Effector memory CD8-positive, alpha-beta T cell (primary cell): ENCODE measurements around the gene LRFN2.

Experiments
- ATAC-seq: fragments of 150-1000 bp; cut with Tn5 transposase; replicated peaks from 2 replicates; pipeline ENCODE4 v1.10.0; 2021; ENCODE audit warnings: mild to moderate bottlenecking, moderate library complexity
- DNase-seq, 3 experiments: peaks; one replicate each; pipeline ENCODE4 v3.0.0; 2021
- H3K27ac Mint-ChIP-seq, 2 donors: one replicate each; pipeline ENCODE4 v1.8.0; 2022; ENCODE audit warnings: mild to moderate bottlenecking in 2 of 2, mixed read lengths in 2 of 2, moderate library complexity in 2 of 2
- H3K27me3 Mint-ChIP-seq, 2 donors: one replicate each; pipeline ENCODE4 v1.8.0; 2022; ENCODE audit warnings: mixed read lengths in 2 of 2
- H3K36me3 Mint-ChIP-seq: one replicate; pipeline ENCODE4 v1.8.0; 2022; ENCODE audit warnings: mild to moderate bottlenecking, moderate library complexity, mixed read lengths; ENCODE audit not compliant: insufficient read depth
- H3K4me1 Mint-ChIP-seq, 2 donors: one replicate each; pipeline ENCODE4 v1.8.0; 2022; ENCODE audit warnings: low read depth in 2 of 2, mixed read lengths in 2 of 2
- H3K4me3 Mint-ChIP-seq, 2 donors: one replicate each; pipeline ENCODE4 v1.8.0; 2022; ENCODE audit warnings: mild to moderate bottlenecking in 2 of 2, mixed read lengths in 2 of 2, moderate library complexity in 2 of 2
- H3K9me3 Mint-ChIP-seq, 2 donors: one replicate each; pipeline ENCODE4 v1.8.0; 2022; ENCODE audit warnings: mixed read lengths in 2 of 2

Gene LRFN2

DNA sequence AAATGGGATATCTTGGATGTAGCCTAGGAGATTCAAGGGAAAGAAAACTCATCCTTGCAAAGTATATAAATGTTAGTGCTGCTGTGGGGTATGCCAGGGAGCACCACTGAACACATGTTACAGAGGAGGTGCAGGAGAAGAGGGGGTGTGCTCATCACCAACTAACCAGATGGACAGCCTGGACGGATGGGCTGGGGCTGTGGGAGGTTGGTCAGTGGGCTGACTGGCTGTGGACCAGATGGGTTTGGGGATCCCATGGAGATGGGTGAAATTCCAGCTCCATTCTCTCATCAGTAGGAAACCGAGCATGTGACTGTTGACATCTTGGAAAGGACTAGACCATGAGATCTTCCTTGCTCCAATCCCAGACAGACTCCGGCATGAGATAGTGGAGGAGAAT lies 201.0 kb downstream of the LRFN2 start:
- peaks cover 14 to 24% of the 10 kb centered on the region in 2 donors for H3K27me3 Mint-ChIP-seq
- no peak overlapping the region for H3K4me3 Mint-ChIP-seq
- H3K27ac Mint-ChIP-seq, result peak overlapping the region in 1 of 2 donors; percentile 25
- H3K4me1 Mint-ChIP-seq, result peaks cover 11 to 22% of the 10 kb centered on the region in 2 donors
- no peak for ATAC-seq
- peaks cover 2% of the 10 kb centered on the region for H3K36me3 Mint-ChIP-seq
- H3K9me3 Mint-ChIP-seq, result no peaks in the 10 kb centered on the region
- no peak for DNase-seq

DNA sequence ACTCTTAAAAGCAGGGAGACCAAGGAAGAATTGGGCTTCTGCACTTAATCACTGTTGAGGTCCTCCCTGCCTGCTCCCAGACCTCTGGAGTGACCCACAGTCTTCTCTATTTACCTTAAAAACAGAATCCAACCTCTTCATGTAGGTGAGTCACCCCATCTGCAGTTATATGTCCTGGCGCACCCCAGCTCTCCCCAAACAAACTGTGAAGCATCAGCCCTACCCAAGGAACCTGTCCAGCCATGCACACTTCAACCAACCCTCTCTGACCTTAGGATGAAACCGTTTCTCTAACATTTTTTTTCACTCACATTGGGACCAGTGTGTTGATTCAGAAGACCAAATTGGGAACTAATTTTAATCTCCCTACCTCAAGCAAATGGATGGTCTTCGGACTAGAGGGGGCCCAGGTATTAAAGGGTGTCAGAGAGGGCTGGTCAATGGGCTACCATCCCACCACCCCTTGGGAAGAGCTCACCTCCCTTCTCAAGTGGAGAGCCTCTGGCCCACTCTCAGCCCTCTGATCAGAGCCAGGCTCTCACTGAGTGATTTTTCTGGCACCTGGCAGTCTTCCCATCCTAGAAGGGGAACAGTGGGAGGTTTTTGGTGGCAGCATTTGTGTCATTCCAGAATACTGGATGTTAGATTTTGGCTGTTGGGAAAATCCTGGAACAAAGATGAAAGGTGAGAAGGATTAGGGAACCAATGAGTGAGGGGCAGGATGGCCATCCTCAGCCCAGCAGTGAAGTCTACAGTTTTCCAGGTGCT lies 203.6 kb downstream of the LRFN2 start:
- H3K27ac Mint-ChIP-seq, result no peak overlapping the region
- H3K27me3 Mint-ChIP-seq, result peaks cover 0 to 10% of the 10 kb centered on the region in 2 donors
- no peaks in the 10 kb centered on the region for H3K9me3 Mint-ChIP-seq
- peaks cover 2% of the 10 kb centered on the region for H3K36me3 Mint-ChIP-seq
- ATAC-seq (no peak), DNase-seq (no peak)
- H3K4me1 Mint-ChIP-seq, result peaks cover 4% of the 10 kb centered on the region in 2 donors
- H3K4me3 Mint-ChIP-seq, result no peak overlapping the region

DNA sequence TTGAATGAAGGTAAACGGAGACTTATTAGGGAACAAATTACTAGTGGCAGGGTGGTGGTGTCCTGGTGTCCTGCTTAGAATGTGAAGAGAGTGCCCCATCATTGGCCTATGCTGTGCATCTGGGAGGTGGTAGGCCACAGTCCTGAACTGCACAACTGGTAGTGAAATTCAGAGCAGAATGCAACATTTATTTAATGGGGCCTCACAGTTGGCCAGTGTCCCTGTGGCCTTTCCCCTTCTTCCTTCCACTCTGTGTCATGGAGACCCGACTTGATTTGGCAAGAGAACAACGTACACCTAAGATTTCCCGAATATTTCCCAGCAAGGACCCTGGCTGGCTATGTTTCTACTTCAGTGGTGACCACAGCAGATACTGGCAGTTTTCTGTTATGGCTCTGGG lies 206.9 kb downstream of the LRFN2 start:
- DNase-seq (no peak), ATAC-seq (no peak)
- no peaks in the 10 kb centered on the region for H3K9me3 Mint-ChIP-seq
- no peaks in the 10 kb centered on the region for H3K36me3 Mint-ChIP-seq
- H3K4me3 Mint-ChIP-seq, result no peak overlapping the region
- H3K27ac Mint-ChIP-seq, result peak overlapping the region in 1 of 2 donors; percentile 21
- H3K27me3 Mint-ChIP-seq, result no peaks in the 10 kb centered on the region
- peaks cover 5 to 16% of the 10 kb centered on the region in 2 donors for H3K4me1 Mint-ChIP-seq

DNA sequence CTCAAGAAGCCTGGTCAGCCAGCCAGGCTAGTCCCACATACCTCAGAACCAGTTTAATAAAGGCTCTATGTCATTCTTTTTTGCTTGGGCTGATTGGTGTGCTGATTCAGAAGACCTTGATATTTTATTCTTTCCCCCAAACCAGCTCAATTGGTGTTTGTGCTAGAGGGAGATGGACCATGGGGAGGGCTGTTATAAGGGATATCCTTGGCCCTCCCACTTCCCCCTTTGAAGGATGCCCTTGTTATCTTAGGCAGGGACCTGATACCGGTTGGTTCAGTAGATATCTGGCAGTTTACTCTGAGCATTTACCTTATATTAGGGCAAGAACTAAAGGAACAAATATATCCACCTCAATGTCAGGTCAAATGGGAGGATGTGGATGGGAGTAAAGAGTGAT lies 207.4 kb downstream of the LRFN2 start:
- Mint-ChIP-seq H3K27me3 (no peaks in the 10 kb centered on the region), H3K4me3 (no peak overlapping the region), H3K4me1 (peaks cover 5 to 18% of the 10 kb centered on the region in 2 donors), H3K36me3 (no peaks in the 10 kb centered on the region), H3K27ac (peak overlapping the region in 1 of 2 donors; percentile 21), H3K9me3 (no peaks in the 10 kb centered on the region)
- ATAC-seq (no peak), DNase-seq (no peak)

DNA sequence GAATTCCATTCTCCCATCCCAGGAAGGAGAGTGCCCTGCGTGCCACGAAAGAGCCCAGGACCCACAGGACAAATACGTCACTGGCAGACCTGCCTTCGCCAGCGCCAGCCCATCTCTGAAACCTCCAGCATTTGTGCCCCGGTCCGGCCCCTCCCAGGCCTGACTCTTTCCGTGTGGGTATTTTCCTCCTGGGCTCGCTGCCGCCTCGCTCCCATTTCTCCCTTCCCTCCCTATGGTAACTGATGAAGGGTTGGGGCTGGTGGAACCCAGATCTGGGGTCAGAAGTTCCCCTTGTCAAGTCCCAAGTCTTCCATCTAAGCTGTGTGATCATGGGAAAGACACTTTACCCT lies 208.5 kb downstream of the LRFN2 start:
- ATAC-seq, result no peak
- Mint-ChIP-seq H3K9me3 (no peaks in the 10 kb centered on the region), H3K36me3 (no peaks in the 10 kb centered on the region), H3K27me3 (no peaks in the 10 kb centered on the region), H3K4me1 (peaks cover 5 to 18% of the 10 kb centered on the region in 2 donors), H3K27ac (no peak overlapping the region), H3K4me3 (no peak overlapping the region)
- DNase-seq, result no peak

DNA sequence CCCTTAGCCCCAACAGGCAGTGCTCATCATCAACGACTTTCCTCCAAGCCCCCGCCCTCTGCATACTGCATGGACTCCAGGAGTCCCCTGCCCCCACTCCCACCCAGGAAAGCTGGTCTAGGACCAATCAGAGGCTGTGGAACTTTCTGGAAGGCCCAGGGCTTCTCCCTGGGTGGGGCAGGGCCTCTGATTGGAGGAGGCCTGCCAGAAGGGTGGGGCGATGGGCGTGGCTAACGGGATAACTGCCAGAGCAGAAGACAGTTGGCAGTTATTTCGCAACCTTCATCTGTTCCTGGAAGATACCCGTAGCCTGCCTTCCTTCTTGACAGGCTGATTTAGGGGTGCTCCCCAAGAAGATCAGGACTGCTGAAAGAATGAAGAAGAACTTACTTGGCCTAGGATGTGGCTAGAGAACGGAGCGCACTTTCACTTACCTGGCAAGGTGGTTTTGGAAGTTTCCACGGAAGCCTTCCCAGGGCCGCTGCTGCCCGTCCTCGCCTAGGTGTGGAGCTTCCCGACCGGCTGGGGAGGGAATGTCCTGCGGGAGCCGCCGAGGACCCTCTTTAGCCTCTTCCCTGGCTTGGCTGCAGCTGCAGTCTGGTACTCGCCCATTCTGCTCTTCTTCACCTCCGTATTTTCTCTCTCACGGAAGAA lies 209.0 kb downstream of the LRFN2 start:
- no peaks in the 10 kb centered on the region for H3K9me3 Mint-ChIP-seq
- H3K27me3 Mint-ChIP-seq, result no peaks in the 10 kb centered on the region
- no peak overlapping the region for H3K27ac Mint-ChIP-seq
- H3K4me1 Mint-ChIP-seq, result peaks cover 5 to 18% of the 10 kb centered on the region in 2 donors
- H3K36me3 Mint-ChIP-seq, result no peaks in the 10 kb centered on the region
- ATAC-seq (no peak), DNase-seq (no peak)
- H3K4me3 Mint-ChIP-seq, result no peak overlapping the region

DNA sequence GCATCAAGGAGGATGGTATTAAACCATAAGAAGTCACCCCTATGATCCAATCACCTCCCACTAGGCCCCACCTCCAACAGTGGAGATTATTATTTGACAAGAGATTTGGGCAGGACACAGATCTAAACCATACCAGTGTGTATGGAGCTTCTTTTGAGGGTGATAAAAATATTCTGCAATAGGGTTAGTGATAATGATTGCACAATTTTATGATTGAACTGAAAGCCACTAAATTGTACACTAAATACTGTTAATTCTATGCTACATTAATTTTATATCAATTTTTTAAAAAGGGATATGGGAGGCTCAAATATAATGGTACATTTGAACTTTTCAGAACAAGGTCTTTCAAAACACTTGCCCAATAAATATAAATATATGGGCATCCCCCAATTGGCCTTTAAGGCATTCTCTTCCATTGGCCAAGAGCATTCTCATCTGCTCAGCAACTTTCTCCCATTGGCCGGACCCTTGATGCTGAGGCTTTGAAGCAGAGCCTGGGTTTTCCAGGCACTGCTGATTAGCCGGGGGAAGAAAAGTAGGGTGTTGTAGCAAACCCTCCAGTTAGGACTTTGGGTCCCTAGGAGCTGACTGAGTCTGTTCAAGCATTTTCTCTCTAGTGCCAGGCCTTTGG lies 209.9 kb downstream of the LRFN2 start:
- no peaks in the 10 kb centered on the region for H3K9me3 Mint-ChIP-seq
- peak overlapping the region in 1 of 2 donors; percentile 78 for H3K27ac Mint-ChIP-seq
- H3K36me3 Mint-ChIP-seq, result no peaks in the 10 kb centered on the region
- H3K4me3 Mint-ChIP-seq, result no peak overlapping the region
- H3K27me3 Mint-ChIP-seq, result no peaks in the 10 kb centered on the region
- ATAC-seq (no peak), DNase-seq (no peak)
- H3K4me1 Mint-ChIP-seq, result peaks cover 5 to 18% of the 10 kb centered on the region in 2 donors

DNA sequence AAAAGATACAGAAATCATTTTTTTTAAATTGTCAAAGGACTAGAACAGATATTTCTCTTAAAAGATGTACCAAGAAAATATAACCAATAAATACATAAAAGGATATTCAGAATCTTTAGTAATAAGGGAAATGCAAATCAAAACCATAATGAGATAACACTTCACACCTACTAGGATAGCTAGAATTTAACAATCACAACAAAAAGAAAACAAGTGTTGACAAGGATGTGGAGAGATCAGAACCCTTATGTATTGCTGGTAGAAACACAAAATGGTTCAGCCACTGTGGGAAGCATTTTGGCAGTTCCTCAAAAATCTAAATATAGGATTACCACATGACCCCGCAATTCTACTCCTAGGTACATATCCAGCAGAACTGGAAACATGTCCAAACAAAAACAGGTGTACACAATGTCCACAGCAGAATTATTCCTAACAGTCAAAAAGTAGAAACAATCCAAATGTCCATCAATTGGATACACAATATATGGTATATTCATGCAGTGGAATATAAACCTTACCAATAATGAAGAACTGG lies 211.0 kb downstream of the LRFN2 start:
- Mint-ChIP-seq H3K4me1 (peaks cover 7 to 26% of the 10 kb centered on the region in 2 donors), H3K4me3 (peak overlapping the region in 1 of 2 donors; percentile 44), H3K36me3 (no peaks in the 10 kb centered on the region), H3K9me3 (no peaks in the 10 kb centered on the region), H3K27ac (peak overlapping the region in 1 of 2 donors; percentile 78), H3K27me3 (no peaks in the 10 kb centered on the region)
- DNase-seq (no peak), ATAC-seq (peak; percentile 43)

DNA sequence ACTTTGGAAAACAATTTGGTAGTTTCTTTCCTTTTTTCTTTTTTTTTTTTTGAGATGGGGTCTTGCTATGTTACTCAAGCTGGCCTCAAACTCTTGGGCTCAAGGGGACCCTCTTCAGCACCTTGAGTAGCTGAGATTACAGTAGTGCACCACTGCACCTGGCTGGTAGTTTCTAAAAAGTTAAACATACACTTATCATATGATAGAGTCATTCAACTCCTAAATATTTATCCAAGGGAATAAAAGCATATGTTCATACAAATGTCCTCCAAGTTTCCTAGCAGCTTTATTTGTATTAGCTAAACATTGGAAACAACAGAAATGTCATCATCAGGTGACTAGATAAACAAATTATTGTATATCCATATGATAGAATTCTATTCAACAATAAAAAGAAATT lies 213.9 kb downstream of the LRFN2 start:
- Mint-ChIP-seq H3K9me3 (no peaks in the 10 kb centered on the region), H3K4me1 (peaks cover 17 to 42% of the 10 kb centered on the region in 2 donors), H3K36me3 (no peaks in the 10 kb centered on the region), H3K27ac (no peak overlapping the region), H3K4me3 (no peak overlapping the region), H3K27me3 (no peaks in the 10 kb centered on the region)
- DNase-seq (no peak), ATAC-seq (no peak)

DNA sequence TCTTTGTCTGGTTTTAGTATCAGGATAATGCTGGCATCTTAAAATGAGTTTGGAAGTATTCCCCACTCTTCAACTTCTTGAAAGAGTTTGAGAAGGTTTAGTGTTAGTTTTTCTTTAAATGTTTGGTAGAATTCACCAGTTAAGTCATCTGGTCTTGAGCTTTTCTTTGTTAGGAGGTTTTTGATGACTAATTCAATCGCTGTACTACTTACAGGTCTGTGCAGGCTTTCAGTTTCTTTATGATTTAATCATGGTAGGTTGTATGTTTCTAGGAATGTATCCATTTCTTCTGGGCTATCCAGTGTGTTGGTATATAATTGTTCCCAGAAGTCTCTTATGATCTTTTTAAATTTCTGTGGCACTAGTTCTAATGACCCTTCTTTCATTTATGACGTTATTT lies 215.5 kb downstream of the LRFN2 start:
- no peaks in the 10 kb centered on the region for H3K36me3 Mint-ChIP-seq
- peak; percentile 40 for ATAC-seq
- peaks cover 17 to 39% of the 10 kb centered on the region in 2 donors for H3K4me1 Mint-ChIP-seq
- H3K4me3 Mint-ChIP-seq, result peak overlapping the region in 1 of 2 donors; percentile 20
- no peaks in the 10 kb centered on the region for H3K27me3 Mint-ChIP-seq
- peak overlapping the region in 1 of 2 donors; percentile 58 for H3K27ac Mint-ChIP-seq
- H3K9me3 Mint-ChIP-seq, result no peaks in the 10 kb centered on the region
- DNase-seq, result no peak

DNA sequence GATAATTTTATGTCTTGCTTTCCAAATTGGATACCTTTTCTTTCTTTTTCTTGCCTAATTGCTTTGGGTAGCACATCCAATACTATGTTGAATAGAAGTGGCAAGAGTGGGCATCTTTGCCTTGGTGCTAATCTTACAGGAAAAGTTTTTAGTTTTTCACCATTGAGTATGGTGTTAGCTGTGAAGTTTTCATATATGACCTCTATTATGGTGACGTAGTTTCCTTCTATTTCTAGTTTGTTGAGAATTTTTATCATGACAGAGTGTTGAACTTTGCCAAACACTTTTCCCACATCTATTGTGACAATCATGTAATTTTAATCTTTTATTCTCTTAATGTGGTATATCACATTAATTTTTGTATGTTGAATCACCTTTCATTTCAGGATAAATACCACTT lies 216.1 kb downstream of the LRFN2 start:
- ATAC-seq (no peak), DNase-seq (no peak)
- Mint-ChIP-seq H3K9me3 (no peaks in the 10 kb centered on the region), H3K36me3 (no peaks in the 10 kb centered on the region), H3K27ac (peak overlapping the region in 1 of 2 donors; percentile 71), H3K4me3 (no peak overlapping the region), H3K4me1 (peaks cover 13 to 34% of the 10 kb centered on the region in 2 donors), H3K27me3 (no peaks in the 10 kb centered on the region)

DNA sequence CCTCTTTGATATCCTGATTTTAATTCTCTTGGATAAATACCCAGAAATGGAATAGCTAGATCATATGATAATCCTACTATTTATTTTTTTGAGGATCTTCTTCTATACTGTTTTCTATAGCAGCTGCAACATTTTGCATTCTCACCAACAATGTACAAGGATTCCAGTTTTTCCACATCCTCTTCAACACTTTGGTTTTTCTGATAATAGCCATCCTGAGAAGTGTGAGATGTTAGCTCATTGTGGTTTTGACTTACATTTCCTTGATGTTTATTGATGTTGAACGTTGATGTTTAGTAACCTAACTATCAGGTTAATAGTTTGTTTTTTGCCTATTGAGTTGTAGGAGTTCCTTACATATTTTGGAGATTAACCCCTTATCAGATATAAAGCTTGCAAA lies 217.3 kb downstream of the LRFN2 start:
- DNase-seq, result no peak
- Mint-ChIP-seq H3K27me3 (no peaks in the 10 kb centered on the region), H3K27ac (peak overlapping the region in 1 of 2 donors; percentile 24), H3K9me3 (peaks cover 0 to 2% of the 10 kb centered on the region in 2 donors), H3K36me3 (no peaks in the 10 kb centered on the region), H3K4me1 (peaks cover 12 to 23% of the 10 kb centered on the region in 2 donors), H3K4me3 (peak overlapping the region; percentile 1 to 52)
- peak; percentile 68 for ATAC-seq

DNA sequence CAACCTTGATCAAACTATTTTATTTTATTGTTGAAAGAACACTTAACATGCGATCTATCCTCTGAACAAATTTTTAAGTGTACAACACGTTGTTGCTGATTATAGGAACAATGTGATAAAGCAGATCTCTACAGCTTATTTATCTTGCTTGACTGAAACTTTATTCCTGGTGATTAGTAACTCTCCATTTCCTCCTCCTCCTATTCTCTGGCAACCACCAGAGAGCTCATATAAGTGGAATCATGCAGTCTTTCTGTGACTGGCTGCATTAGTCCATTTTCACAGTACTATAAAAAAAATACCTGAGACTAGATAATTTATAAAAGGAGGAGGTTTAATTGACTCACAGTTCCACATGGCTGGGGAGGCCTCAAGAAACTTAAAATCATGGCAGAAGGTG lies 218.1 kb downstream of the LRFN2 start:
- no peaks in the 10 kb centered on the region for H3K36me3 Mint-ChIP-seq
- ATAC-seq (no peak), DNase-seq (no peak)
- H3K27ac Mint-ChIP-seq, result peak overlapping the region; percentile 3 to 24
- peaks cover 12 to 23% of the 10 kb centered on the region in 2 donors for H3K4me1 Mint-ChIP-seq
- no peak overlapping the region for H3K4me3 Mint-ChIP-seq
- H3K9me3 Mint-ChIP-seq, result peaks cover 0 to 3% of the 10 kb centered on the region in 2 donors
- H3K27me3 Mint-ChIP-seq, result no peaks in the 10 kb centered on the region
